K562 (cell line): ENCODE results near the gene LSM12. TPM values are rescaled to one million over a fixed set of nuclear protein-coding genes. Genes with fewer than 3 reads are reported as not detected.

Experiments
- EZH2 ChIP-seq: IDR thresholded peaks from 2 replicates; pipeline ENCODE4 v1.6.1; 2012; ENCODE audit warnings: low read depth, mild to moderate bottlenecking, inconsistent platforms, low read length, borderline replicate concordance
- HDGF ChIP-seq: fragments of 450-650 bp; IDR thresholded peaks from 2 replicates; pipeline ENCODE4 v1.6.1; 2016
- KDM1A ChIP-seq, 2 experiments: fragments of 450-650 bp; IDR thresholded peaks; 2 replicates each; pipeline ENCODE4 v1.6.1; 2016; ENCODE audit warnings: mild to moderate bottlenecking in 2 of 2
- NFRKB ChIP-seq: fragments of 450-650 bp; IDR thresholded peaks from 2 replicates; pipeline ENCODE4 v1.6.1; 2016; ENCODE audit warnings: low read depth
- PHF21A ChIP-seq: fragments of 450-650 bp; IDR thresholded peaks from 2 replicates; pipeline ENCODE4 v1.6.1; 2017; ENCODE audit warnings: low read depth, borderline replicate concordance
- POLR2A ChIP-seq: fragments of 450-650 bp; conservative IDR thresholded peaks from 2 replicates; pipeline ENCODE4 v1.6.1; 2016
- PPARD ChIP-seq: fragments of 250-450 bp; sonication (Bioruptor Pico); IDR thresholded peaks from 2 replicates; pipeline ENCODE4 v1.8.0; 2022; ENCODE audit warnings: inconsistent platforms, mild to moderate bottlenecking, moderate library complexity
- RREB1 ChIP-seq: fragments of 250-450 bp; sonication (Bioruptor Pico); IDR thresholded peaks from 2 replicates; pipeline ENCODE4 v1.4.0; 2020
- SAFB ChIP-seq: fragments of 200-400 bp; formaldehyde crosslinking; IDR thresholded peaks from 2 replicates; pipeline ENCODE4 v1.6.1; 2017; ENCODE audit warnings: low read depth, low read length, borderline replicate concordance
- SP1 ChIP-seq: sonication (generic); formaldehyde crosslinking; IDR thresholded peaks from 2 replicates; pipeline ENCODE4 v1.8.1; 2022; ENCODE audit warnings: mild to moderate bottlenecking, missing genetic modification reagents
- TCFL5 ChIP-seq: fragments of 250-450 bp; sonication (Bioruptor Pico); conservative IDR thresholded peaks from 2 replicates; pipeline ENCODE4 v1.6.1; 2021; ENCODE audit warnings: mild to moderate bottlenecking, moderate library complexity, matching md5 sums
- ZC3H8 ChIP-seq: fragments of 450-650 bp; IDR thresholded peaks from 2 replicates; pipeline ENCODE4 v1.6.1; 2017
- ZNF124 ChIP-seq: sonication (generic); formaldehyde crosslinking; IDR thresholded peaks from 2 replicates; pipeline ENCODE4 v1.8.1; 2022; ENCODE audit warnings: missing genetic modification reagents
- ZNF592 ChIP-seq: fragments of 450-650 bp; IDR thresholded peaks from 2 replicates; pipeline ENCODE4 v1.6.1; 2017; ENCODE audit warnings: antibody characterized with exemption, mild to moderate bottlenecking
- polyA plus RNA-seq, 8 experiments: library from polyadenylated mRNA; depleted of rRNA in 4 of 8; stranded (reverse) in 5 of 8; unstranded in 3 of 8; fragments of >200 nt; fragmentation: Nextera tagmentation in 2 of 8; fragmentation: Illumina TruSeq in 1 of 8; extraction: Ambion mirVana in 2 of 8; extraction: Trizol in 1 of 8; gene quantifications; 2 replicates each; pipeline versions ENCODE4 v1.2.1 to v1.2.3, GENCODE V29; 2011 to 2014; ENCODE audit warnings: inconsistent platforms in 1 of 8, missing spikeins in 1 of 8
- total RNA-seq, 7 experiments: library from RNA; depleted of rRNA in 6 of 7; stranded (reverse); fragments of >200 nt in 6 of 7; fragmentation: Illumina TruSeq in 2 of 7; extraction: Trizol in 2 of 7; gene quantifications; 2 replicates each; pipeline versions ENCODE4 v1.2.1 to v1.2.3, GENCODE V29; 2011 to 2021; ENCODE audit warnings: low replicate concordance in 1 of 7
- TF ChIP-seq, protein P1 (sequence below): fragments of 450-650 bp; formaldehyde crosslinking; IDR thresholded peaks from 2 replicates; pipeline ENCODE4 v1.4.0; 2022; ENCODE audit warnings: mild to moderate bottlenecking, moderate library complexity
- TF ChIP-seq, protein P2 (sequence below): fragments of 250-450 bp; sonication (Bioruptor Pico); IDR thresholded peaks from 2 replicates; pipeline ENCODE4 v1.5.0; 2021; ENCODE audit warnings: mild to moderate bottlenecking, borderline replicate concordance

LSM12 gene
- total and polyA plus RNA-seq, 9 of the 15 experiments (the other 6 are each of a cell fraction or from before 2014, with no cell fraction given) = 53.0 to 258 (median 89.3) TPM

DNA sequence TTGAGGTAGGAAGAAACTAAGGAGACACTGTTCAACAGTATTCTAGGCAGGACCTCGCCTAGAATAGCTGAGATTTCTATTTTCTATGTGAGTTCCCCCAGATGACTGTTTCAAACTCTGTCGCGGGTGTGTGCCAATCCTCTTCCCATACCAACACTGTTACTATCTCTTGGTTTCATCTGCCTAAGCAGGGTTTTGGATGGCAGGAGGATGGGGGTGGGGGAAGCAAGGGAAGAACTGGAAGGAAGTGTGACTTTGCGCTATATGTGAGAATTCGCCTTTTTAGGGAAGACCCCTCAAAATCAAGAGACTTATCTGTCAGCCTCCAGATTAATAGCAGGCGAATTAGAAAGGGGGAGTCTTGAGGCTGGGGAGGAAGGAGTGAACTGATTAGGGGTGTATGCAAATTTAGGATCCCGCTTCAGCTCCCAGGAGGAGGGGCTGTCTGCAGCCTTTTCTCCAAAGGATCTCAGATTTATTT is 3.5 kb upstream of the LSM12 start (continued):
- TF ChIP-seq RREB1 (CRISPR knock-in tag) = no peak
- TF ChIP-seq HDGF = 0 out of 2 replicates have a peak, but pooled peaks have one; percentile 79
- TF ChIP-seq EZH2 = no peak
- TF ChIP-seq, protein P1, sequence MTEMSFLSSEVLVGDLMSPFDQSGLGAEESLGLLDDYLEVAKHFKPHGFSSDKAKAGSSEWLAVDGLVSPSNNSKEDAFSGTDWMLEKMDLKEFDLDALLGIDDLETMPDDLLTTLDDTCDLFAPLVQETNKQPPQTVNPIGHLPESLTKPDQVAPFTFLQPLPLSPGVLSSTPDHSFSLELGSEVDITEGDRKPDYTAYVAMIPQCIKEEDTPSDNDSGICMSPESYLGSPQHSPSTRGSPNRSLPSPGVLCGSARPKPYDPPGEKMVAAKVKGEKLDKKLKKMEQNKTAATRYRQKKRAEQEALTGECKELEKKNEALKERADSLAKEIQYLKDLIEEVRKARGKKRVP = no peak
- TF ChIP-seq NFRKB = 0 out of 2 replicates have a peak, but pooled peaks have one; percentile 37
- TF ChIP-seq KDM1A (IDR thresholded peaks at IDR 0.05) = peak; percentile 63 to 75
- no peak for TF ChIP-seq SAFB
- TF ChIP-seq TCFL5 (CRISPR knock-in tag) = no peak
- TF ChIP-seq PHF21A = peak; percentile 8; the same call in 1 of the 2 replicates
- TF ChIP-seq ZNF124 (CRISPR knock-in tag) = no peak
- TF ChIP-seq POLR2A = peak; percentile 79
- no peak for TF ChIP-seq ZNF592
- 0 out of 2 replicates have a peak, but pooled peaks have one; percentile 23 for TF ChIP-seq ZC3H8
- no peak for TF ChIP-seq PPARD (CRISPR knock-in tag)
- TF ChIP-seq SP1 (CRISPR knock-in tag) = no peak
- TF ChIP-seq, protein P2, sequence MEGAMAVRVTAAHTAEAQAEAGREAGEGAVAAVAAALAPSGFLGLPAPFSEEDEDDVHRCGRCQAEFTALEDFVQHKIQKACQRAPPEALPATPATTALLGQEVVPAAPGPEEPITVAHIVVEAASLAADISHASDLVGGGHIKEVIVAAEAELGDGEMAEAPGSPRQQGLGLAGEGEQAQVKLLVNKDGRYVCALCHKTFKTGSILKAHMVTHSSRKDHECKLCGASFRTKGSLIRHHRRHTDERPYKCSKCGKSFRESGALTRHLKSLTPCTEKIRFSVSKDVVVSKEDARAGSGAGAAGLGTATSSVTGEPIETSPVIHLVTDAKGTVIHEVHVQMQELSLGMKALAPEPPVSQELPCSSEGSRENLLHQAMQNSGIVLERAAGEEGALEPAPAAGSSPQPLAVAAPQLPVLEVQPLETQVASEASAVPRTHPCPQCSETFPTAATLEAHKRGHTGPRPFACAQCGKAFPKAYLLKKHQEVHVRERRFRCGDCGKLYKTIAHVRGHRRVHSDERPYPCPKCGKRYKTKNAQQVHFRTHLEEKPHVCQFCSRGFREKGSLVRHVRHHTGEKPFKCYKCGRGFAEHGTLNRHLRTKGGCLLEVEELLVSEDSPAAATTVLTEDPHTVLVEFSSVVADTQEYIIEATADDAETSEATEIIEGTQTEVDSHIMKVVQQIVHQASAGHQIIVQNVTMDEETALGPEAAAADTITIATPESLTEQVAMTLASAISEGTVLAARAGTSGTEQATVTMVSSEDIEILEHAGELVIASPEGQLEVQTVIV = no peak
